Epithelial cell of esophagus (primary cell): ENCODE results near the gene PRAMEF25.
"Not testable (repeated sequence)": the region's sequence is repeated elsewhere in the genome, so short reads cannot be mapped to it uniquely, and the experiment has no call there.

Experiments
- DNase-seq: peaks from one replicate; pipeline ENCODE4 v3.0.0; 2010; ENCODE audit warnings: low read depth
- H3K4me3 ChIP-seq: 2 replicates; pipeline ENCODE4 v1.5.1; 2011; ENCODE audit warnings: mild to moderate bottlenecking, low read length, control low read depth

The PRAMEF25 gene

GRCh38 chr1:13070474-13070873, at the start of gene PRAMEF25:
Gene PRAMEF25, plus strand, starts transcription at chr1:13070774. Its CDS starts 2,920 bp downstream, at chr1:13073694.
- not testable (repeated sequence) for H3K4me3 ChIP-seq, DNase-seq

- not testable (repeated sequence) for H3K4me3 ChIP-seq, DNase-seq
These were observed 14.1 kb upstream of the PRAMEF25 start, which contains the start of gene PRAMEF27 for GRCh38 chr1:13056475-13056874. Gene PRAMEF27, minus strand, starts transcription at chr1:13056575. Its CDS starts 2,916 bp downstream, at chr1:13053659.

- not testable (repeated sequence) for H3K4me3 ChIP-seq, DNase-seq
These were observed 46.2 kb downstream of the PRAMEF25 start, which contains the start of gene HNRNPCL2 for GRCh38 chr1:13116754-13117153. Gene HNRNPCL2, minus strand, starts transcription at chr1:13116854. Its CDS starts 454 bp downstream, at chr1:13116400.
